Activated naive CD4-positive, alpha-beta T cell treated with anti-CD3 and anti-CD28 coated beads, Interleukin-2, amount 50 U/mL, for 16 hours (primary cell): Measurements from ENCODE around the gene LARP1.

Source experiments
- DNase-seq: peaks from one replicate; pipeline ENCODE4 v3.0.0-alpha.2; 2020

LARP1 gene

DNA sequence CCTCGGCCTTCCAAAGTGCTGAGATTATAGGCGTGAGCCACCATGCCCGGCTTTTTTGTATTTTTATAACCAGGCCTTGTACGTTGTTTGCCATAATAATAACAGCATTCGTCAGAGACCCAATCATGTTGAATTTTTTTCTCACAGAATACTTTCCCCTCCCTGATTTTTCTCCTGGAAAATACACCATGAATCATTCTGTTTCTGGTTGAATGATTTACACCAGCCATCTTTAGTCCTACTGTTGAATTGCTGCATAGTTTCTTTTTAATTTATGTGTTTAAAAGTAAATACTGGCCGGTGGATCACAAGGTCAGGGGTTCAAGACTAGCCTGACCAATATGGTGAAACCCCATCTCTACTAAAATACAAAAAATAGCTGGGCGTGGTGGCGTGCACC, 106.8 kb downstream of the LARP1 start:
- no peak for DNase-seq

DNA sequence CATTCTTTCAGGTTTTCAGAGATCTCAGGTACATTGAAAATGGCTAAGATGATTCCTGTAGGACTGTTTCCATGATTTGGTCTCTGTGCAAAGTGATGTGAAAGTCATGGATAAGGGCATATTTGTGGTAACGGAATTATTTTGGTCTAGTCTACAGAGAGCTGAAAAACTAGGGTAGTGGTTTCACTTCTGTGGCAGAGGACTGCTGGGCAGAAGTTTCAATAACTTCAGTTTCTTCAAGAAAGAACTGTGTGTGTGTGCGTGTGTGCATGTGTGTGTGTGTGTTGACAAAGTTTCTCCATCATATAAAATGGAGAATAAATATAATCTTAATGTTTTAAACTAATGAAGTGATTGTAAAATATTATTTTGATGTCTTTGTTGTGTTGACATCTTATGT, 107.6 kb downstream of the LARP1 start:
- DNase-seq: no peak

DNA sequence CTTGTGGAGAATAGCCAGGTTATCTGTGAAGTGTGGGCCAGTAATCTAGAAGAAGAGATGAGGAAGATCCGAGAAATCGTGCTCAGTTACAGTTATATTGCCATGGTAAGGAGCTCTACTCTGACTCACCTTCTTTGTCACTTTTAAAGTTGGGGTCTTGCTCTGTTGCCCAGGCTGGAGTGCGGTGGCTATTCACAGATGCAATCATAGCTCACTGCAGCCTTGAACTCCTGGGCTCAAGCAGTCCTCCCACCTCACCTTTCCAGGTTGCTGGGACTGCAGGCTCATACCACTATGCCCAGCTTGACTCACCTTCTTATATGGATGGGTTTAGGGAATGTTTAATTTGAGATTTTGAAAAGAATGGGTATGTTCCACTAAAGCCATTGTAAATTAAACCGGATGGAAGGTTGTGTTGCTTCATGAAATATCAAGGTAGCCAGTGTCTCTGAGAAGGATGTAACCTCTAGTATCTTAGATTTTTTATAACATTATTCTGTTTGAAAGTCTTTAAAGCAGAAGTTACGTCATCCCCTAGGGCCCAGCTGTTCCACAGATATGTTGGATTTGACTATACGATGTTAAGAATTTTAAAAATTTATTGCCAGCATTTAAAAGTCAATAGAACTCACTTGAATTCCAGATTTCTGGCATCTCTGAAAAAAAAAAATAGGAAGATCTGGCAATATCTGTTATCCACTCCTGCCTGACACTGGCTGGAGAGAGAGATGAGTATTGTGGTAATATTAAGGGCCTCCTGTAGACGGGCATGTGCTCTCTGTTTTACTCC, 108.3 kb downstream of the LARP1 start:
- no peak for DNase-seq

DNA sequence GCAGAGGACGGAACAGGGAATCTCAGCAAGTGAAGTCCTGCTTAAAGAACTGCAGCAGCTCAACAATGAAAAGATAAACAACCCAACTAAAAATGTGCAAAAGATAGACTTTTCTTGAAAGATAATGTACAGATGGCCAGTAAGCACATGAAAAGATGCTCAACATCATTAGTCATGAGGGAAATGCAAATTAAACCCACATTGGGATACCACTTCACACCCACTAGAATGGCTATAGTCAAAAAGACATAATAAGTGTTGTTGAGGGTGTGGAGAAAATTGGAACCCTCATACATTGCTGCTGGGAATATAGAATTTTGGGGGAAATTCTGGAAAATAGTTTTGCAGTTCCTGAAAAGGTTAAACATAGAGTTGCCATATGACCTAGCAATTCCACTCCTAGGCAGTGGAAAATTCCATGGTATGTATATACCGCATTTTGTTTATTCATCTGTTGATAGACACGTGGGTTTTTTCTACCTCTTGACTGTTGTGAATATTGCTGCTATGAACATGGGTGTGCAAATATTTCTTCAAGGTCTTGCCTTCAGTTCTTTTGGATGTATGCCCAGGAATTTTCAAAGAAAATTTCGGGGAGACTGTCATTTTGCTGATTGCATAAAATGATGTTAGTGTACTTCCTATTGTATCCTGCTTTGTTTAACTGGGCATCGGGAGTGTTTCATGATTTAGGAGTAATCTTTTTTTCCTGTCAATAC, 110.4 kb downstream of the LARP1 start:
- no peak for DNase-seq

DNA sequence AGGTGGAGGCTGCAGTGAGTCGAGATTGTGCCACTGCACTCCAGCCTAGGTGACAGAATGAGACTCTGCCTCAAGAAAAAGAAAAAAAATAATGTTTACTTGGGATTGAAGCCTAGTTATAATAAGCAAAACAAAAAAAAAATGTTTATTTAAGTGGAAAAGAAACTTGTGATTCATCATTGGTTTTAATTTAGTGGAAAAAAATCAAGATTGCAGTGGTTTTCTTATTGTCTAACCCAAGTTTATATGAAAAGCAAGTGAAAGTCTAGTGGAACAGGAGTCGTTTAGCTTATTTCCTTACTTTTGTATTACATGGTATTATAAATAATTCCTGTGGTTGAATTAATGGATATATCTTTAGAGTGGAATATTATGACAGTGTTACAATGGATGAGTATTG, 111.7 kb downstream of the LARP1 start:
- no peak for DNase-seq
